Fibroblast of skin of back (primary cell): Measurements from ENCODE around the gene RBM20.
"Not testable (repeated sequence)": the region's sequence is repeated elsewhere in the genome, so short reads cannot be mapped to it uniquely, and the experiment has no call there.

Experiments used
- DNase-seq: peaks from one replicate; pipeline ENCODE4 v3.0.0-alpha.2; 2013

Gene RBM20

GRCh38 chr10:110706690-110707098 is 62.6 kb downstream of the RBM20 start:
- DNase-seq, result peak; percentile 96

GRCh38 chr10:110708776-110709443 is 64.8 kb downstream of the RBM20 start:
- no peak for DNase-seq

GRCh38 chr10:110709444-110709828 is 65.3 kb downstream of the RBM20 start:
- no peak for DNase-seq

- DNase-seq, result no peak
Measured at GRCh38 chr10:110709964-110710587, 65.9 kb downstream of the RBM20 start.

GRCh38 chr10:110710621-110711020 is 66.5 kb downstream of the RBM20 start:
- DNase-seq, result no peak

- DNase-seq, result no peak
Measured at GRCh38 chr10:110711382-110711781, 67.2 kb downstream of the RBM20 start.

GRCh38 chr10:110714356-110714755 is 70.2 kb downstream of the RBM20 start:
- DNase-seq, result no peak

GRCh38 chr10:110717781-110718589 is 73.8 kb downstream of the RBM20 start:
- DNase-seq, result no peak

GRCh38 chr10:110721406-110722038 is 77.4 kb downstream of the RBM20 start:
- no peak for DNase-seq

- DNase-seq, result no peak
Measured at GRCh38 chr10:110723224-110723891, 79.2 kb downstream of the RBM20 start.

- peak; percentile 25 for DNase-seq
Measured at GRCh38 chr10:110724116-110724921, 80.2 kb downstream of the RBM20 start.

- no peak for DNase-seq
Measured at GRCh38 chr10:110724937-110725336, 80.8 kb downstream of the RBM20 start.

GRCh38 chr10:110725801-110726630 is 81.9 kb downstream of the RBM20 start:
- peak; percentile 24 for DNase-seq

- DNase-seq, result not testable (repeated sequence)
Measured at GRCh38 chr10:110727785-110728184, 83.6 kb downstream of the RBM20 start.

- DNase-seq, result no peak
Measured at GRCh38 chr10:110730345-110731050, 86.4 kb downstream of the RBM20 start.

GRCh38 chr10:110733218-110733952 is 89.2 kb downstream of the RBM20 start:
- DNase-seq, result no peak

- DNase-seq, result no peak
Measured at GRCh38 chr10:110735620-110736027, 91.5 kb downstream of the RBM20 start.

- no peak for DNase-seq
Measured at GRCh38 chr10:110737886-110738634, 93.9 kb downstream of the RBM20 start.
